ENCODE measurements around the gene CCR7. TPM values are rescaled to one million over a fixed set of nuclear protein-coding genes. Genes with fewer than 3 reads are reported as not detected.

The CCR7 gene
- total RNA-seq: under 0.01 TPM in 1 of 2 replicates, not detected in the other

DNA sequence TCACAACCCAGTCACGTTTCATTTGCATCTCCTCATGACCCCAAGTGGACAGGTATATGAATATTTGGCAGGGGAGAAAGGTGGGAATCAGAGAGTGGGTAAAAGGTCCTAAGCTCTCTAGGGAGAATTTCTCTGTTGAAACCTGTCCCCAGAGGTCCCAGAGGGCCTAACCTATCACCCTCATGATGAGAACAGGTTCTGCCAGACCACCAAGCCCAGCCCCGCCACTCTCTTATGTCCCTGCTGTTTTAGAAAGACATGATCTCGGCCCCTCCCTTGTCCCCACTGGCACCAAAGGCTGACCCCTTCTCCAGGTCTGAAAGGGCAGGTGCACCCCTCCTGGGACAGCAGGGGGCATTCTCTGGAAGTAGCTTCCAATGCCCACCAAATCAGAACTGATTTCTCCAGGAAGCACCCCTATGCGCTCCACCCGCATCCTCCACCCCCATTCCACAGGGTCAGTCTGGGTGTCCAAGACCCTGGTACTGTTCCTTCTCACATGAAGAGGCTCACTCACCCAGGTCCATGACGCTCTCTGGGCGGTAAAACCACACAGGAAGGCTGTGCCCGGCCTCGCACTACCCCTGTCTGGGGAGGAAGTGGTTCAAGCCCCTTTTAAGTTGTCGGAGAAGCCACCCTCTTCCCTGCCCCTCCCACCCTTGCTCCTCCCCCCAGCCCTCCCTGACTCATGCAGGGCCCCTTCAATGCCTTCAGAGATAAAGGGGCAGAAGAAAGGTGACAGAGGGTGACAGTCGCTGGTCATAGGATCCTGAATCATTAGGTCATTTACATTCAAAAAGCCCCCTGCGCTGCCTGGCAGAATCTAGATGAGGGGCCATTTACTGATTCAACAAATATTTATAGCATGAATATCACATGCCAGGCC, at the start of gene CCR7:
Gene CCR7, minus strand, starts transcription at position 590 of the 886 bp plus-strand sequence. Its CDS starts 63 bp downstream, at position 527.
- no peak for DNase-seq (ENCODE audit: low read depth in 2 of 2)

- no peak for DNase-seq (ENCODE audit: low read depth in 2 of 2)
Observed at GRCh38 chr17:40614431-40615067, 49.3 kb upstream of the CCR7 start.

- no peak for DNase-seq (ENCODE audit: low read depth in 2 of 2)
Observed at GRCh38 chr17:40613467-40614154, 48.3 kb upstream of the CCR7 start.

- DNase-seq (ENCODE audit: low read depth in 2 of 2): no peak
Observed at GRCh38 chr17:40612599-40613244, 47.5 kb upstream of the CCR7 start.

- DNase-seq (ENCODE audit: low read depth in 2 of 2): no peak
Observed at GRCh38 chr17:40611840-40612474, 46.7 kb upstream of the CCR7 start.

- no peak for DNase-seq (ENCODE audit: low read depth in 2 of 2)
Observed at GRCh38 chr17:40610359-40610758, 45.1 kb upstream of the CCR7 start.

- peak in 1 of 2 donors; percentile 12 for DNase-seq (ENCODE audit: low read depth in 2 of 2)
Observed at GRCh38 chr17:40608061-40608581, 42.8 kb upstream of the CCR7 start.

GRCh38 chr17:40607641-40608040, 42.4 kb upstream of the CCR7 start:
- no peak for DNase-seq (ENCODE audit: low read depth in 2 of 2)

- DNase-seq (ENCODE audit: low read depth in 2 of 2): no peak
Observed at GRCh38 chr17:40606548-40607353, 41.5 kb upstream of the CCR7 start.

- no peak for DNase-seq (ENCODE audit: low read depth in 2 of 2)
Observed at GRCh38 chr17:40605306-40605705, 40.0 kb upstream of the CCR7 start.

GRCh38 chr17:40604327-40605080, 39.2 kb upstream of the CCR7 start:
- DNase-seq (ENCODE audit: low read depth in 2 of 2): no peak

GRCh38 chr17:40602445-40603443, 37.5 kb upstream of the CCR7 start:
- no peak for DNase-seq (ENCODE audit: low read depth in 2 of 2)

DNA sequence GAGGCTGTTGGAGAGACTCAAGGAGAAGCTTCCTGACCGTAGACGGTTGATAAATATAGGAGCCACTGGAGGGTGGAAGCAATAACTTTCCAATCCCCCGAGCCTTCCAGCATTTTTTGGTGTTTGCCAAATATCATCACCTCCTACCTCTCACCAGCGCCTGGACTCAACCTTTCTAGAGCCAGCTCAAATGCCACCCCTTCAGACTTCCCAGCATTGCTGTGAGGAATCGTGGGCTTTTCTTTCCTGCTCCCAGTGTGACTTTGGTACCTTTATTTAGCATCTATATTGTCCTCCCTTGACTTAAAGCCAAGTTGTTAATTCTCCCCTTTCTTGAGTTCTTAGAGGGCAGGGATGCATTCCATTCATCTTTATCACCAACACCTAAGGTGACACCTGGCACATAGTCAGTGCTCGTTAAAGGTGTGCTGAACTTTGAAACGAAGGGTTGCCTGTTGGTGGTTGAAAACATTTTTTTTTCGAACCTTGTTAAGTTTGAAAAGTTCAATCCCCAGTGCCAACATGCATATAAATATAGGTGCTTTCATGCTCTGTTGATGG, 35.3 kb upstream of the CCR7 start:
- no peak for DNase-seq (ENCODE audit: low read depth in 2 of 2)

GRCh38 chr17:40599468-40599763, 34.1 kb upstream of the CCR7 start:
- DNase-seq (ENCODE audit: low read depth in 2 of 2): no peak

- no peak for DNase-seq (ENCODE audit: low read depth in 2 of 2)
Observed at GRCh38 chr17:40598619-40599467, 33.6 kb upstream of the CCR7 start.

DNA sequence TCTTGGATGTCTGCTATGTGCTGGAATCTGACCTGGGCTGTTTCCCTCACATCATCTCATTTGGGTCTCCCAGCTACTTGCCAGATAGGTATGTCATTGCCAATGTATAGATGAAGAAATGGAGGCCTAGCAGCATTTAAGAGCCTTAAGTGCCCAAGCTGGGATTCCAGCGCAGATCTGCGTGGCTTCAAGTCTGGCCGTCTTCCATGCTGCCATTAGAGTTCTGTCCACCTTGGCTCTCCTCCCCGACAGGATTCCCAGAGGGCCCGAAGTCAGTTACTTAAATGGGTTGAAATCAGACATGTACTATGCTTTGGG, 33.0 kb upstream of the CCR7 start:
- no peak for DNase-seq (ENCODE audit: low read depth in 2 of 2)

Measured in dermis microvascular lymphatic vessel endothelial cell (primary cell).